Fibroblast of villous mesenchyme (primary cell): ENCODE results near the gene JMJD7. TPM values are rescaled to one million over a fixed set of nuclear protein-coding genes. Genes with fewer than 3 reads are reported as not detected.

Source experiments
- DNase-seq: peaks from one replicate; pipeline ENCODE4 v3.0.0-alpha.2; 2010; ENCODE audit warnings: low read depth
- H3K4me3 ChIP-seq: 2 replicates; pipeline ENCODE4 v1.5.1; 2011; ENCODE audit warnings: low read depth, mild to moderate bottlenecking, low read length
- total RNA-seq: library from RNA; depleted of rRNA; stranded (reverse); fragments of >200 nt; gene quantifications from 2 replicates; pipeline ENCODE4 v1.2.3, GENCODE V29; 2012
- TF ChIP-seq, protein P1 (sequence below): IDR thresholded peaks from 2 replicates; pipeline ENCODE4 v1.5.1; 2012; ENCODE audit warnings: low read depth, mild to moderate bottlenecking, low read length; ENCODE audit not compliant: insufficient read depth

Gene JMJD7
- total RNA-seq, 1 donor: 2.2 TPM

DNA sequence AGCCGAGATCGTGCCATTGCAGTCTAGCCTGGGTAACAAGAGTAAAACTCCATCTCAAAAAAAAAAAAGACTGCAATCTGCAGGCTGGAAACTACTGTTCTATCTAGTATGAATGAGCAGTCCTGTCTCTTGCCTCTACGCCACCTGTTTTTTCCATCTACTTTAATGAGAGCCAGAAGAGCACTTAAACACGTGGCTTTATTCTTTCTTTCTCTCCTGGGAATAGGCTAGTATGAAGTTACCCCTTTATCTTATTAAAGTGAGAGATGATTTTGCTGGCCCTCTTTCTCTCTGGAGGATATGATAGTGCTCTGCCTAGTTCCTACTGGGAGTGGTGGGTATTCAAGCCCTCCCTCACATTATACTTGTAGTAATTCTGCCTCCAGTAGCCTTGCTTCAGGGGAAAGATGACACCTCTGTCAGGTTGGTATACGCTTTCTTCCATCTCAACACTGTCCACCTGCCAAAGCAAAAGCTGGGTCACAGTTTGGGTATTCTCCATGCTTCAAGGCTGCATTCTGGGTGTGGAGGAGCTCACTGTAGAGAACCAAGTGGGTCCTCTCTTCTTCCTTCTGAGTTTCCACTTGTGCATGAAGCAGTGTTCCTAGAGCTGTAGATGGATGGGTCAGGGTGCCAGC is 35.8 kb upstream of the JMJD7 start:
- no peak overlapping the region for H3K4me3 ChIP-seq
- TF ChIP-seq, protein P1, sequence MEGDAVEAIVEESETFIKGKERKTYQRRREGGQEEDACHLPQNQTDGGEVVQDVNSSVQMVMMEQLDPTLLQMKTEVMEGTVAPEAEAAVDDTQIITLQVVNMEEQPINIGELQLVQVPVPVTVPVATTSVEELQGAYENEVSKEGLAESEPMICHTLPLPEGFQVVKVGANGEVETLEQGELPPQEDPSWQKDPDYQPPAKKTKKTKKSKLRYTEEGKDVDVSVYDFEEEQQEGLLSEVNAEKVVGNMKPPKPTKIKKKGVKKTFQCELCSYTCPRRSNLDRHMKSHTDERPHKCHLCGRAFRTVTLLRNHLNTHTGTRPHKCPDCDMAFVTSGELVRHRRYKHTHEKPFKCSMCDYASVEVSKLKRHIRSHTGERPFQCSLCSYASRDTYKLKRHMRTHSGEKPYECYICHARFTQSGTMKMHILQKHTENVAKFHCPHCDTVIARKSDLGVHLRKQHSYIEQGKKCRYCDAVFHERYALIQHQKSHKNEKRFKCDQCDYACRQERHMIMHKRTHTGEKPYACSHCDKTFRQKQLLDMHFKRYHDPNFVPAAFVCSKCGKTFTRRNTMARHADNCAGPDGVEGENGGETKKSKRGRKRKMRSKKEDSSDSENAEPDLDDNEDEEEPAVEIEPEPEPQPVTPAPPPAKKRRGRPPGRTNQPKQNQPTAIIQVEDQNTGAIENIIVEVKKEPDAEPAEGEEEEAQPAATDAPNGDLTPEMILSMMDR: no peak

DNA sequence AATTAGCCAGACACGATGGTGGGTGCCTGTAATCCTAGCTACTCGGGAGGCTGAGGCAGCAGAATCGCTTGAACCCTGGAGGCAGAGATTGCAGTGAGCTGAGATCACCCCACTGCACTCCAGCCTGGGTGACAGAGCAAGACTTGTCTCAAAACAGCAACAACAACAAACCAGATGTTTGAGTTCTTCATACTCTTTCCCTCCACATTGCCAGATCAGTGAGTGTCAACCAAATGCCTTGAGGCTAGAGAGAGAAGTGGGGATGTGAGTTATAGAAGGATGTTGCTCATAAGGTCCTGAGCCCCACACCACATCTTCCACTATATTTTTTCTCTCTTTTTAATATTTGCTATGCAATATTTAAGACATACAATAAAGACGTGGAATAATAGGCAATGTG is 33.8 kb upstream of the JMJD7 start:
- TF ChIP-seq, protein P1: no peak
- peak; percentile 57 for DNase-seq
- H3K4me3 ChIP-seq: no peak overlapping the region

More for the DNA sequence above, 35.8 kb upstream of the JMJD7 start:
- DNase-seq: no peak

DNA sequence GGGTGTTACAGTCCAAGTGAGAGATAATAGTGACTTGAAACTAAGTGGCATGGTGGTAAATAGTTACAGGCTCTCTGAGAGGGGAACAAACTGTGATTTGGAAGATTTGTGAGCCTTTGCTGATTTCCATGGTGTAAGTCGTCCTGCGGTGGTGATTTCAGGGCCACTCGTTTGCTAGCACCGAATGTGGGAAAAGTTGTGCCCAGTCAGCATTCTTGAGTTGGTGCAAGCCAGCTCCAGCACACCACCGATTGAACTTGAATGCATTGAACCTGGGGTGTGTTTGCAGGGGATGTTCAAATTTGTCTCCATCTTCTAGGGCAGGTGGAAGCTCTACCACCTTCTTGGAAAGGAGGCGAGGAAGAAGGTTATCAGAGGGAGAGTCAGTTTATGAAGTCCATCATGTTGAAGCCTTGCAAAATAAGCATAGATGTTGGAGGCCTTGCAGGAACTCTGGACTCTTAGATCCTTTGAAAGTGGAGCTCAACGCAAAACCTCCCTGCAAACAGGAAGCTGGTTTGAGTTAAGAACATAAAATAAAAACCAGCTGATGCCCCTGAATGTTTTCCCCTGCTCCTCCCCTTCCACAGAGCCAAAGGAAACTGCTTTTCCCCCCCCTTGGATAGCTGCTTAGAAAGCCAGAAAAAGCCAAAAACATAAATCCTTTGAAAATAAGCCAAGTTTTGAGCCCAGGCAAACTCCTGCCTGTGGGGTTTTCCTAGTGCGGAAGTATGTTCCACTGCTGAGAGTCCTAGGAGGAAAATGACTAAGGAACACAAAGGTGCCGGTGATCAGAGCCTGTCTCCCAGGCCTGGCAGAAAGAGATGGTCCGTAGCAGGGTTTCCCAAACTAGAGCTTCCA is 31.7 kb upstream of the JMJD7 start:
- TF ChIP-seq, protein P1: no peak
- DNase-seq: peak; percentile 89
- peak overlapping the region; percentile 12 for H3K4me3 ChIP-seq

DNA sequence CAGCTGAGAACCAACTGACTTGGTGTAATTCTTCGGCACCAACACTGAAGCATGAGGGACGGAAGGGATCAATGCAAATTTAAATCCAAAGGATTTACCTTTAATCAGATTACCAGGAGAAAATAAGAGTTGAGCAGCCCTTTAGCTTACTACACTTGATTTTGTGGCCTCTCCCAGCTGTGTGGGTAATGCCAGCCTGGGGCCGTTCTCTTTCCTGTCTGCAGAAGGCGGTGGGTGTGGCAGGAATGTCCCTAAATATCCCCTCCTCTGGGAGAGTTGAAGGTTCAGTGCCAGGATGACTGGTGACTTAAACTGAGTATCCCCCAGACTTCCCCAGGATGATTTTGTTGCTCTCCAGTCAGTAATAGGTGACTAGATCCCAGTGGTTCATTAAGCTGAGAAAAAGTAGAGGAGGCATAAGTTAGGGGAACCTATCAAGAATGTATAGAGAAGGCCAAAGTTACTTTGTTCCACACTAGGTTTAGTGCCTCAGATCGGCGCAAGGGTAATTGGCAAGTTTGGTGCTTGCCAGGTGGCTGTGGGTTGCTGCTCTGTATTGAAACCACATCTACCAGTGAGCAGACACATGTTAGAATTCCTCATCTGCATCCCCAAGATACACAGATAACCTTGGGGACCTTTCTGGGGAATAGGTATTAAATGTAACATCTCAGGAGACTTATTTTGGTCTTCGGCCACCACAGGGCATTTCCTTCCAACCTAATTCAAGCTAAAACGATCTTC is 30.5 kb upstream of the JMJD7 start:
- no peak for DNase-seq
- no peak overlapping the region for H3K4me3 ChIP-seq
- TF ChIP-seq, protein P1: no peak

DNA sequence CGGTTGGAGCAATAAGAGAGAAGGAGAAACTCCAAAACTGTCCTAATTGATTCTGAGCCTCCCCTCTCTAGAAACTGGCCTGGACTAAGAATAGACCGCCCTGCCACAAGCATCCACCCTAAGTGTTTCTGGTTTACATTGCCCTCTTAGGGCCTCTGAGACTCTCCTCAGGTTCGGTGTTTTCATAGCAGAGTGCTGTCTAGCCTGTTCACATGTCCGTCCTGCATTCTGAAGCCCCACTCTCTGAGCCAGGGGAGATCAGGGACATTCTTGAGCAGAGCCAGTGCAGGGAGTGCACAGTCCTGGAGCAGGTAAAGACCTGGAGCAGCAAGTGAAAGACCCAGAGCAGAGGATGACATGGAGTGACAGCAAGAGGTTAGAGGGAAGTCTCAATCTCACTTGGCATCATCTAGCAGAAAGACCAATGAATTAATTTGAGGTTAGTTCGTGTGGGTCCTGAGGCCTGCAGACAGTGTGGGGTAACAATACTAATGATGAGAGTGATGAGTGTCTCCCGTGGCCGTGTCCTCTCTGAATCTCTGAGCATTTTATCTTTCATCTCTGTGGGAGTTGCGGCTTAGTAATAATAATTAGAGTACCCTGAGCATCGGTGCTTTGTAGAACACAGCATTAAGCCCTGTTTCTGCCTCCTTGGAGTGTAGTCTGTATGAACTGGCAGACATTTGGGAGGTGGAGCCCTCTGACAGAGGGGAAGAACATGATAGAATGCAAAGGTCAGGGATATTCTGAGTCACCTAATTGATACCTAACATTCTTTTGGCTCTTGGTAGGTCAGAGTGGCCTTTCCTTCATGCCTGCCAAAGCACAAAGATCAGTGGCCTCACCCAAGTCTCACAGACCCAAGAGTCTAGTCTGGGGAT is 29.0 kb upstream of the JMJD7 start:
- DNase-seq: no peak
- TF ChIP-seq, protein P1: no peak
- no peak overlapping the region for H3K4me3 ChIP-seq

DNA sequence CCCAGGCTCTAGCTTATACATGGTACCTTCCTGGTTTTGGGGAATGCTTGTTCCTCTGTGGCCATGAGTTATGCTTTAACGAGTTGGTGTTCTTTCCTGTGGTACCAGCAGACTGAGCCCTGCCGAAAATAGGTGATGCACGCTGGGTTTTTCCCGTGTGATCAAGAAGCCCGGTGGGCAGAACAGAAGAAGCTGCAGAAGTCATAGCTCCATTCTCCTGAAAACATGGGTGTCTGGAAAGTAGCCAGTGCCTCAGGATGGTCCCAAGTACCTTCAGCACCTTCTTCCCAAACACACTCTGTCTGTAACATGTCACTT is 28.4 kb upstream of the JMJD7 start:
- TF ChIP-seq, protein P1: no peak
- no peak overlapping the region for H3K4me3 ChIP-seq
- DNase-seq: no peak
